ENCODE data around the gene PCSK1N.
A peak's percentile ranks its signal among the peaks of the same experiment; 100 is the strongest.
"Not testable (repeated sequence)": the region's sequence is repeated elsewhere in the genome, so short reads cannot be mapped to it uniquely, and the experiment has no call there.

PCSK1N gene, protein sequence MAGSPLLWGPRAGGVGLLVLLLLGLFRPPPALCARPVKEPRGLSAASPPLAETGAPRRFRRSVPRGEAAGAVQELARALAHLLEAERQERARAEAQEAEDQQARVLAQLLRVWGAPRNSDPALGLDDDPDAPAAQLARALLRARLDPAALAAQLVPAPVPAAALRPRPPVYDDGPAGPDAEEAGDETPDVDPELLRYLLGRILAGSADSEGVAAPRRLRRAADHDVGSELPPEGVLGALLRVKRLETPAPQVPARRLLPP

GRCh38 chrX:48835524-48836329 lies at the start of gene PCSK1N:
Gene PCSK1N (minus strand): TSS chrX:48835610. CDS start chrX:48835532, 78 bp downstream.
- H3K4me3 ChIP-seq (ENCODE audit: low read length), result peak within 1 kb of the TSS; percentile 18
- no peak for TF ChIP-seq CTCF (IDR thresholded peaks at IDR 0.05; ENCODE audit: insufficient read depth, low read depth, low read length, missing control alignments)
- peak; percentile 5 for DNase-seq (ENCODE audit: low read depth)

GRCh38 chrX:48883729-48884128 lies 48.3 kb upstream of the PCSK1N start:
- no peak overlapping the region for H3K4me3 ChIP-seq (ENCODE audit: low read length)
- no peak for TF ChIP-seq CTCF (IDR thresholded peaks at IDR 0.05; ENCODE audit: insufficient read depth, low read depth, low read length, missing control alignments)
- no peak for DNase-seq (ENCODE audit: low read depth)

DNA sequence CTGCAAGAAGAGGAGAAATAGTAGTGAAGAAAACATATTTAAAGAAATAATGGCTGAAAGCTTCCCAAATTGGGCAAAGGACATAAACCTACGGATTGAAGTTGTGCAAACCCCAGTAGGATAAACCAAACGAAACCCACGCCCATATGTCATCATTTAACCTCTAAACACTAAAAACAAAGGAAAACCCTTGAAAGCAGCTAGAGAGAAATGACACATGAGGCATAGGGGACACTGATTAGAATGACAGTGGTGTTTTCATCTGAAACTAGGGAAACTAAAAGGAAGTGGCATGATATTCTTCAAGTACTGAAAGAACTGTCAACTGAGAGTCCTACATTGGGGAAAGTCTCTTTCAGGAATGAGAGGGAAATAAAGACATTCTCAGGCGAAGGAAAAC lies 41.5 kb upstream of the PCSK1N start:
- not testable (repeated sequence) for H3K4me3 ChIP-seq (ENCODE audit: low read length); DNase-seq (ENCODE audit: low read depth)

GRCh38 chrX:48872017-48872416 lies 36.6 kb upstream of the PCSK1N start:
- not testable (repeated sequence) for DNase-seq (ENCODE audit: low read depth); H3K4me3 ChIP-seq (ENCODE audit: low read length)

- TF ChIP-seq CTCF (IDR thresholded peaks at IDR 0.05; ENCODE audit: insufficient read depth, low read depth, low read length, missing control alignments), result no peak
- H3K4me3 ChIP-seq (ENCODE audit: low read length), result no peak overlapping the region
- DNase-seq (ENCODE audit: low read depth), result peak; percentile 29
Measured at GRCh38 chrX:48864210-48864609, 28.8 kb upstream of the PCSK1N start.

- DNase-seq (ENCODE audit: low read depth), result peak; percentile 28
- H3K4me3 ChIP-seq (ENCODE audit: low read length), result no peak overlapping the region
- TF ChIP-seq CTCF (IDR thresholded peaks at IDR 0.05; ENCODE audit: insufficient read depth, low read depth, low read length, missing control alignments), result peak; percentile 45
Measured at GRCh38 chrX:48854898-48855297, 19.5 kb upstream of the PCSK1N start.

DNA sequence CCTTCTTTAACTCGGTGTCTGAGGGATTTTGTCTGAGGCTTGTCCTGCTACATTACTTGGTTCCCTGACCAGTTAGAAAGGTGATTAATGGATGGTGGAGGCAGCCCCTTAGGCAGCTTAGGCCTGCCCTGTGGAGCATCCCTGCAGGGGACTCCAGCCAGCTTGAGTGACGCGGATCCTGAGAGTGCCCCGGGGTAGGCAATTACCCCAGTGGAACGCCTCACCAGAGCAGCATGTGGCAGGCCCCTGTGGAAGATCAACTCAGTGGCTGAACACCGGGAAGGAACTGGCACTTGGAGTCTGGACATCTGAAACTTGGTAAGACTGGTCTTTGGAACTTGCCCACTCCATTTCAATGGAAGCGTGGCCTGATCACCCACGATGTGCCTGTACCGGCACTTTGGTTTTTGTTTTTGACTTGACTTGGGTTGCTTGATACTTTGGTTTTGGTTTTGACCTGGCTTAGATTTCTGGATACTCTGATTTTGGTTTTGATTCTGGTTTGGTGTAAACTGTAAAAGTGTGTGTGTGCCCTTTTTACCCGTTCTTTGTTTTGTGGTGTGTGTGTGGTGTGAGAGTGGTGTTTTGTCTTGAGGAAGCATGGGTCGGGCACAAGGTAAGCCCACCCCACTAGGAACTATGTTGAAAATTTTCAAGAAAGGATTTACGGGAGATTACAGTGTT lies 18.9 kb upstream of the PCSK1N start:
- not testable (repeated sequence) for DNase-seq (ENCODE audit: low read depth); H3K4me3 ChIP-seq (ENCODE audit: low read length)

- not testable (repeated sequence) for DNase-seq (ENCODE audit: low read depth); H3K4me3 ChIP-seq (ENCODE audit: low read length)
Measured at GRCh38 chrX:48853494-48853893, 18.1 kb upstream of the PCSK1N start.

DNA sequence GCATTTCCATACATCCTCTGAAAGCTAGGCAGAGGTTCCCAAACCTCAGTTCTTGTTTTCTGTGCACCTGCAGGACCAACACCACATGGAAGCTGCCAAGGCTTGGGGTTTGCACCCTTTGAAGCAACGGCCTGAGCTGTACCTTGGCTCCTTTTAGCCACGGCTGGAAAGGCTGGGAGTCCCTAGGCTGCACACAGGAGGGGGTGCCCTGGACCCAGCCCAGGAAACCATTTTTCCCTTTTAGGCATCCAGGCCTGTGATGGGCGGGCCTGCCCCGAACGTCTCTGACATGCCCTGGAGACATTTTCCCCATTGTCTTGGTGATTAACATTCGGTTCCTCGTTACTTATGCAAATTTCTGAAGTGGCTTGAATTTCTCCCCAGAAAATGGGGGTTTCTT lies 17.4 kb upstream of the PCSK1N start:
- no peak for DNase-seq (ENCODE audit: low read depth)
- no peak overlapping the region for H3K4me3 ChIP-seq (ENCODE audit: low read length)
- TF ChIP-seq CTCF (IDR thresholded peaks at IDR 0.05; ENCODE audit: insufficient read depth, low read depth, low read length, missing control alignments), result no peak

Measured in epithelial cell of esophagus (primary cell).